SK-N-SH (cell line): Measurements from ENCODE around the gene BCL11B.

Experiments
- CTCF ChIP-seq: fragments of 200-600 bp; sonication (generic); IDR thresholded peaks from 2 replicates; pipeline ENCODE4 v1.6.1; 2017; ENCODE audit warnings: antibody characterized with exemption, mild to moderate bottlenecking, moderate library complexity
- EP300 ChIP-seq, 2 experiments: IDR thresholded peaks; 2 replicates each; pipeline versions ENCODE4 v1.4.0 to v1.6.1; 2012; ENCODE audit warnings: borderline replicate concordance in 1 of 2, low read depth in 1 of 2, low read length in 1 of 2
- EZH2phosphoT487 ChIP-seq: fragments of 200-600 bp; sonication (generic); IDR thresholded peaks from 2 replicates; pipeline ENCODE4 v1.6.1; 2017; ENCODE audit warnings: low read depth, mixed run types, mild to moderate bottlenecking, antibody characterized with exemption, moderate library complexity, borderline replicate concordance
- GATA2 ChIP-seq: sonication (generic); formaldehyde crosslinking; IDR thresholded peaks from 2 replicates; pipeline ENCODE4 v1.5.0; 2020; ENCODE audit warnings: mild to moderate bottlenecking, missing genetic modification reagents
- JUND ChIP-seq: IDR thresholded peaks from 2 replicates; pipeline ENCODE4 v1.4.0; 2012
- SIN3A ChIP-seq: IDR thresholded peaks from 2 replicates; pipeline ENCODE4 v1.6.1; 2012; ENCODE audit warnings: low read depth, mild to moderate bottlenecking, low read length, moderate library complexity, borderline replicate concordance
- TF ChIP-seq, protein P1 (sequence below): fragments of 150-350 bp; IDR thresholded peaks from 2 replicates; pipeline ENCODE4 v1.6.1; 2017; ENCODE audit warnings: antibody characterized with exemption, low read length, low read depth, borderline replicate concordance

DNA sequence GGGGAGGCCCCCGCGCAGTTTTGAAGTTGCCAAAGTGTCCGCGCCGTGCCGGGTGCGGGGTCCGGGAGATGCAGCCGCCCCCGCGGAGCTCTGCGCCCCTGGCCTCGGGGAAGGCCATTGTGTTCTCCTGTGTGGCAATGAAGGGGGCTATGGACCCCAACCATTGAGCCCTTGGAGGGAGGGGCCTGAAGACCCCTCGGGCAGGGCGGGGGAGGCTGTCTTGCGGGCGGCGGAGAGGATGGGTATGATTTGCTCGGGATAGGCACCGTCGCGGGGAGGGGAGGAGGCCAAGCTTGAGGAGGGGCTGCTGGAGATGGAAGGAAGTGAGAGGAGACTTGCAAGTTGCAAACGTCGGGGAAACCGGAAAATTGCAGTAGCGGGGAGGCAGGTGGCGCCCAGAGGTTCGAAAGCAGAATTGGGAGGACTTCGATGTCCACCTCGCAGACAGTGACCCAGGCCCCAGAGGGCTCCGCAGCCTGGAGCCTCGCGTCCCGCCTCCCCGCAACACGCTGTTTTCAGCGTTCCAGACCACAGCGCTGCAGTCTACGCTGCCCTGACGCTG is 25.4 kb downstream of the BCL11B start:
- TF ChIP-seq CTCF, result no peak
- no peak for TF ChIP-seq EP300 (IDR thresholded peaks at IDR 0.05; ENCODE audit: borderline replicate concordance in 1 of 2, low read depth in 1 of 2, low read length in 1 of 2)
- no peak for TF ChIP-seq GATA2 (CRISPR knock-in tag)
- no peak for TF ChIP-seq JUND
- TF ChIP-seq SIN3A, result no peak
- no peak for TF ChIP-seq EZH2phosphoT487
- TF ChIP-seq, protein P1, sequence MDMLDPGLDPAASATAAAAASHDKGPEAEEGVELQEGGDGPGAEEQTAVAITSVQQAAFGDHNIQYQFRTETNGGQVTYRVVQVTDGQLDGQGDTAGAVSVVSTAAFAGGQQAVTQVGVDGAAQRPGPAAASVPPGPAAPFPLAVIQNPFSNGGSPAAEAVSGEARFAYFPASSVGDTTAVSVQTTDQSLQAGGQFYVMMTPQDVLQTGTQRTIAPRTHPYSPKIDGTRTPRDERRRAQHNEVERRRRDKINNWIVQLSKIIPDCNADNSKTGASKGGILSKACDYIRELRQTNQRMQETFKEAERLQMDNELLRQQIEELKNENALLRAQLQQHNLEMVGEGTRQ, result no peak
